GM12878 (cell line): Measurements from ENCODE around the gene SUPT3H.

Experiments used
- CEBPB ChIP-seq, 2 experiments: fragments of 150-350 bp in 1 of 2; IDR thresholded peaks; 2 replicates each; pipeline ENCODE4 v1.6.1; 2012 to 2014; ENCODE audit warnings: low read depth in 2 of 2, low read length in 2 of 2, borderline replicate concordance in 1 of 2, inconsistent platforms in 1 of 2
- CTCF ChIP-seq, 3 experiments: IDR thresholded peaks in 2 of 3; conservative IDR thresholded peaks in 1 of 3; 2 replicates each; pipeline ENCODE4 v1.5.1; 2011; ENCODE audit warnings: low read depth in 3 of 3, low read length in 3 of 3, mild to moderate bottlenecking in 3 of 3, control low read depth in 2 of 3, moderate library complexity in 2 of 3, inconsistent platforms in 1 of 3, mixed read lengths in 1 of 3; ENCODE audit not compliant: control insufficient read depth in 2 of 3, insufficient read depth in 1 of 3; ENCODE audit errors: extremely low read depth in 1 of 3
- FOS ChIP-seq: IDR thresholded peaks from 3 replicates; pipeline ENCODE4 v1.6.1; 2011; ENCODE audit warnings: borderline replicate concordance; ENCODE audit not compliant: insufficient read length; ENCODE audit errors: extremely low read depth
- HDGF ChIP-seq: fragments of 450-650 bp; IDR thresholded peaks from 2 replicates; pipeline ENCODE4 v1.6.1; 2016; ENCODE audit warnings: antibody characterized with exemption
- NR2C2 ChIP-seq: IDR thresholded peaks from 2 replicates; pipeline ENCODE4 v1.6.1; 2011; ENCODE audit warnings: borderline replicate concordance, low read depth; ENCODE audit not compliant: control insufficient read depth, insufficient read length
- RCOR1 ChIP-seq: conservative IDR thresholded peaks from 2 replicates; pipeline ENCODE4 v1.6.1; 2012; ENCODE audit warnings: low read depth, low read length, improper control_type of control experiment
- TAF1 ChIP-seq: IDR thresholded peaks from 2 replicates; pipeline ENCODE4 v1.6.1; 2011; ENCODE audit warnings: mild to moderate bottlenecking, low read depth, low read length, borderline replicate concordance
- ZBTB4 ChIP-seq: fragments of 450-650 bp; formaldehyde crosslinking; IDR thresholded peaks from 2 replicates; pipeline ENCODE4 v1.4.0; 2022; ENCODE audit warnings: mild to moderate bottlenecking, moderate library complexity
- TF ChIP-seq, protein P1 (sequence below): IDR thresholded peaks from 2 replicates; pipeline ENCODE4 v1.6.1; 2012; ENCODE audit warnings: low read depth, low read length, improper control_type of control experiment
- TF ChIP-seq, protein P2 (sequence below): IDR thresholded peaks from 2 replicates; pipeline ENCODE4 v1.6.1; 2011; ENCODE audit warnings: mild to moderate bottlenecking, low read depth, low read length, moderate library complexity; ENCODE audit not compliant: insufficient replicate concordance

DNA sequence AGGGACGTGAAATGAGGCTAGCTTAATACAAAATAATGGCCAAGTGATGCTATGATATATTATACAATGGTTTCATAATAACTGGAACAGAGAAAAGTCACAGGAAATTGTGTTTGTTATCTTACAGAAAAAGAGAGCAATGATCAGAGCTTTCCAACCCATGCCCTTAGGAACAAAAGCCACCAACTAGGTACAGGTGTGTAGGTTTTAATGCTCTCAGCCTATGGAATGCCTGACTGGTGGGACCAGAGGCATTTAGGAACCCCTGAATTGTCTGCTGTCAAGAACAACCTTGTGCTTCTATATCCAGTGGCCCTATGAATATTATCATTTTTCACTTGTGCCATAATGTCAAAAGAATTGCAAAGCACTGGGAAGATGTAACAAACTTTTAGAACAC lies 182.6 kb downstream of the SUPT3H start:
- TF ChIP-seq CTCF (IDR thresholded peaks at IDR 0.05 in 2 of 3, conservative IDR thresholded peaks at IDR 0.05 in 1 of 3; ENCODE audit: control insufficient read depth in 2 of 3, extremely low read depth in 1 of 3, insufficient read depth in 1 of 3, low read depth in 3 of 3, low read length in 3 of 3) (no peak), FOS (no peak), NR2C2 (no peak), TAF1 (no peak), ZBTB4 (CRISPR knock-in tag) (no peak), CEBPB (IDR thresholded peaks at IDR 0.05; ENCODE audit: borderline replicate concordance in 1 of 2, low read depth in 2 of 2, low read length in 2 of 2) (no peak), HDGF (no peak), RCOR1 (no peak)
- TF ChIP-seq, protein P1, sequence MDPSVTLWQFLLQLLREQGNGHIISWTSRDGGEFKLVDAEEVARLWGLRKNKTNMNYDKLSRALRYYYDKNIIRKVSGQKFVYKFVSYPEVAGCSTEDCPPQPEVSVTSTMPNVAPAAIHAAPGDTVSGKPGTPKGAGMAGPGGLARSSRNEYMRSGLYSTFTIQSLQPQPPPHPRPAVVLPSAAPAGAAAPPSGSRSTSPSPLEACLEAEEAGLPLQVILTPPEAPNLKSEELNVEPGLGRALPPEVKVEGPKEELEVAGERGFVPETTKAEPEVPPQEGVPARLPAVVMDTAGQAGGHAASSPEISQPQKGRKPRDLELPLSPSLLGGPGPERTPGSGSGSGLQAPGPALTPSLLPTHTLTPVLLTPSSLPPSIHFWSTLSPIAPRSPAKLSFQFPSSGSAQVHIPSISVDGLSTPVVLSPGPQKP = no peak
- TF ChIP-seq, protein P2, sequence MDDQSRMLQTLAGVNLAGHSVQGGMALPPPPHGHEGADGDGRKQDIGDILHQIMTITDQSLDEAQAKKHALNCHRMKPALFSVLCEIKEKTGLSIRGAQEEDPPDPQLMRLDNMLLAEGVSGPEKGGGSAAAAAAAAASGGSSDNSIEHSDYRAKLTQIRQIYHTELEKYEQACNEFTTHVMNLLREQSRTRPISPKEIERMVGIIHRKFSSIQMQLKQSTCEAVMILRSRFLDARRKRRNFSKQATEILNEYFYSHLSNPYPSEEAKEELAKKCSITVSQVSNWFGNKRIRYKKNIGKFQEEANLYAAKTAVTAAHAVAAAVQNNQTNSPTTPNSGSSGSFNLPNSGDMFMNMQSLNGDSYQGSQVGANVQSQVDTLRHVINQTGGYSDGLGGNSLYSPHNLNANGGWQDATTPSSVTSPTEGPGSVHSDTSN = no peak
